Measurements from ENCODE around the gene UBQLNL.

Gene UBQLNL

GRCh38 chr11:5507177-5507932 lies 9.1 kb downstream of the UBQLNL start:
- no peak for DNase-seq

DNA sequence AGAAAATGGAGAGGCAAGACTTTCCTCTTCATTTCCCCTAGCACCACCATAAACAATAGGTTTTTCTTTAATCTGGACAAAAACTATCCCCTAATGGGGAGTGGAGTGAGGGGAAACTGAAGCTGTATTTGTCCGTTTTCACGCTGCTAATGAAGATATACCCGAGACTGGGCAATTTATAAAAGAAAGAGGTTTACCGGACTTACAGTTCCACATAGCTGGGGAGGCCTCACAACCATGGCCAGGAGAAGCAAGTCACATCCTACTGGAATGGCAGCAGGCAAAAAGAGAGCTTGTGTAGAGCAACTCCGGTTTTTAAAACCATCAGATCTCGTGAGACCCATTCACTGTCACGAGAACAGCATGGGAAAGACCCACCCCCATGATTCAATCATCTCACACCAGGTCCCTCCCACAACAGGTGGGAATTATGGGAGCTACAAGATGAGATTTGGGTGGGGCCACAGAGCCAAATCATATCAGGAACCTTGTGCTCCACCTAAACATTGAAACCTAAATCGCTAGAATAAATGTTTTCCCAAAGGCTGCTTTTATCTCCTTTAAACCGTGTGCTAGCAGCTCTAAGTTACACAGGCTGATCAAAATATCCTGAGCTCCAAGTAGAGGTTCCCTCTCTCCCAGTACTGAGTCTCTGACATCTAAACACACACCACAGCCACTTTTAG lies 11.0 kb downstream of the UBQLNL start:
- DNase-seq: no peak

- no peak for DNase-seq
Observed at GRCh38 chr11:5504403-5504921, 12.0 kb downstream of the UBQLNL start.

DNA sequence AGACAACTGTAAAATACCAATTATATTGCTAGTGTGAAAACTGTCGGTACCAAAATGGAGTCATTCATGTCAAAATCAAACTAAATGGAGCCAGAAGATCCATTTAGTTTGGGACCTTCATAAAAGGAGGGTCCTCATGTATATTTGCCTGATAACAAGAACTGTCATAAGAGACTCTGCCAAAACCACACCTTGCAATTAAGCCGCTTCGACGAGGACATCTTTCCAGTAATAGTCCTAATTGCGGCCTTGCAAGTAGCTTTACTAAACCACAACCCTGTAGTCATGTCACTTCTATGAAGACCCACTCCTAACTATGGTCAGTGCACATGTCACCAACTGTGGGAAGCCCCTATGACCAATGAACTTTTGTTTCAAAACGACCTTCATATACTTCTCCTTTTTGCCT lies 16.1 kb downstream of the UBQLNL start:
- DNase-seq: no peak

DNA sequence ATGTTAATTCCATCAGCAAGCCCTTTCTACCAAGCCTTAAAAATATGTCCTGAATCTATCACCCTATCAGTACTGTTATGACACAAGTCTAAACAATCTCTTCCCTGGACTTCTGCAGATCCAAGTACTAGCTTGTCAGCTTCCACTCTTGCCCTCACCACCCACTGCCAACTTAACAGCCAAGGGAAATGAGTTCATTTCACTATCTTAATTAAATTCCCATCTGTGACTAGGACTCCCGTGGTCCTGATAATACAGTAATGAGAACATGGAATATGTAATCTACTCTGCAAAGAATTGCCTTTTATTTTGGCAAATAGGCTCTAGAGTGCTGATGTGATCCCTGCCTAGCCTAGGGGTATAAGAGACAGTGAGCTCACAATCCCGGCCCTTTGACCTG lies 16.8 kb downstream of the UBQLNL start:
- no peak for DNase-seq

- no peak for DNase-seq
Observed at GRCh38 chr11:5489576-5490357, 26.7 kb downstream of the UBQLNL start.

DNA sequence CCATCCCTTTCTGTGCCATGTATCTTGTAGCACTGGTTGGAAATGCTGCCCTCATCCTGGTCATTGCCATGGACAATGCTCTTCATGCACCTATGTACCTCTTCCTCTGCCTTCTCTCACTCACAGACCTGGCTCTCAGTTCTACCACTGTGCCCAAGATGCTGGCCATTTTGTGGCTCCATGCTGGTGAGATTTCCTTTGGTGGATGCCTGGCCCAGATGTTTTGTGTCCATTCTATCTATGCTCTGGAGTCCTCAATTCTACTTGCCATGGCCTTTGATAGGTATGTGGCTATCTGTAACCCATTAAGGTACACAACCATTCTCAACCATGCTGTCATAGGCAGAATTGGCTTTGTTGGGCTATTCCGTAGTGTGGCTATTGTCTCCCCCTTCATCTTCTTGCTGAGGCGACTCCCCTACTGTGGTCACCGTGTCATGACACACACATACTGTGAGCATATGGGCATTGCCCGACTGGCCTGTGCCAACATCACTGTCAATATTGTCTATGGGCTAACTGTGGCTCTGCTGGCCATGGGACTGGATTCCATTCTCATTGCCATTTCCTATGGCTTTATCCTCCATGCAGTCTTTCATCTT lies 27.6 kb downstream of the UBQLNL start:
- DNase-seq: no peak

GRCh38 chr11:5488385-5488784 lies 28.1 kb downstream of the UBQLNL start, which contains the start of gene OR52D1:
Gene OR52D1 (plus strand): TSS chr11:5488685. CDS start chr11:5488707, 22 bp downstream.
- DNase-seq: no peak

- no peak for DNase-seq
Observed at GRCh38 chr11:5486421-5486820, 30.1 kb downstream of the UBQLNL start.

GRCh38 chr11:5486003-5486402 lies 30.5 kb downstream of the UBQLNL start:
- no peak for DNase-seq

- DNase-seq: peak; percentile 41
Observed at GRCh38 chr11:5476186-5476819, 40.2 kb downstream of the UBQLNL start.

DNA sequence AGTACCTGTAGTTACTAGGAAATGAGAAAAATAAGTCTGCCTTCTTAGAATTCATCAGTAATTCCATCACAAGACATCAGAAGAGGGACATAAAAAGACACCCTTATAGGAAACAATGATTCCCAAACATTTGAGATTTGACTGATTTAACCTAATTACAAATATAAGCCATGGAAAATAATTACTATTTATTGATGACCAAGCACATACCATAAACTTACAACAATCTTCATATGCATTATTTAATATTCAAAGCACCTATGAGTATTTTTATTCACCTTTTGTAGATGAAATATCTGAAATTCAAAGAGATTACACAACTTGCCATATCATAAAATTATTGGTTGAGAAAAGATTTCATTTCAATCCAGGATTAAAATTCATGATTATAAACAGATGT lies 42.6 kb downstream of the UBQLNL start:
- DNase-seq: no peak

GRCh38 chr11:5467527-5467926 lies 49.0 kb downstream of the UBQLNL start:
- no peak for DNase-seq

Data from CD4-positive, alpha-beta T cell treated with Interleukin-10 for 1 hour (primary cell).